Fibroblast of gingiva (primary cell): Measurements from ENCODE around the gene CCDC91.

Experiments used
- DNase-seq: peaks from one replicate; pipeline ENCODE4 v3.0.0-alpha.2; 2011; ENCODE audit warnings: low read depth

Gene CCDC91

GRCh38 chr12:28190321-28191050, at the start of gene CCDC91:
Gene CCDC91 (plus strand): TSS chr12:28190456. CDS start chr12:28257216, 66,760 bp downstream.
- peak; percentile 97 for DNase-seq

GRCh38 chr12:28144059-28144458, 46.2 kb upstream of the CCDC91 start:
- DNase-seq, result no peak

GRCh38 chr12:28144532-28144931, 45.7 kb upstream of the CCDC91 start:
- DNase-seq, result no peak

- DNase-seq, result no peak
Observed at GRCh38 chr12:28145216-28145615, 45.0 kb upstream of the CCDC91 start.

- no peak for DNase-seq
Observed at GRCh38 chr12:28149279-28149678, 41.0 kb upstream of the CCDC91 start.

- DNase-seq, result no peak
Observed at GRCh38 chr12:28156362-28156761, 33.9 kb upstream of the CCDC91 start.

- DNase-seq, result no peak
Observed at GRCh38 chr12:28156804-28157203, 33.5 kb upstream of the CCDC91 start.

GRCh38 chr12:28158353-28158752, 31.9 kb upstream of the CCDC91 start:
- DNase-seq, result no peak

GRCh38 chr12:28159688-28160087, 30.6 kb upstream of the CCDC91 start:
- no peak for DNase-seq

- DNase-seq, result no peak
Observed at GRCh38 chr12:28161697-28162096, 28.6 kb upstream of the CCDC91 start.

GRCh38 chr12:28162697-28163096, 27.6 kb upstream of the CCDC91 start:
- no peak for DNase-seq

GRCh38 chr12:28164644-28165275, 25.5 kb upstream of the CCDC91 start:
- DNase-seq, result no peak

GRCh38 chr12:28167981-28168485, 22.2 kb upstream of the CCDC91 start:
- no peak for DNase-seq

- no peak for DNase-seq
Observed at GRCh38 chr12:28171356-28172060, 18.7 kb upstream of the CCDC91 start.

- peak; percentile 68 for DNase-seq
Observed at GRCh38 chr12:28172434-28173030, 17.7 kb upstream of the CCDC91 start.

GRCh38 chr12:28173440-28173839, 16.8 kb upstream of the CCDC91 start:
- no peak for DNase-seq

GRCh38 chr12:28175098-28175589, 15.1 kb upstream of the CCDC91 start:
- no peak for DNase-seq

- no peak for DNase-seq
Observed at GRCh38 chr12:28176295-28176694, 14.0 kb upstream of the CCDC91 start.

GRCh38 chr12:28177461-28177860, 12.8 kb upstream of the CCDC91 start:
- DNase-seq, result no peak

GRCh38 chr12:28177905-28178304, 12.4 kb upstream of the CCDC91 start:
- no peak for DNase-seq

GRCh38 chr12:28178775-28179174, 11.5 kb upstream of the CCDC91 start:
- no peak for DNase-seq

GRCh38 chr12:28180786-28181185, 9.5 kb upstream of the CCDC91 start:
- DNase-seq, result no peak
